Smooth muscle cell (in vitro differentiated cells): ENCODE results near the gene HPCA. TPM values are rescaled to one million over a fixed set of nuclear protein-coding genes. Genes with fewer than 3 reads are reported as not detected.

Source experiments
- DNase-seq: peaks from one replicate; lab custom pipeline; 2025; ENCODE audit not compliant: unreplicated experiment; lab: John Stamatoyannopoulos, UW
- H2AFZ ChIP-seq: fragments of 200-600 bp; sonication (generic); 2 replicates; pipeline ENCODE4 v1.6.0; 2016; ENCODE audit warnings: antibody characterized with exemption, low read depth, mild to moderate bottlenecking
- H3F3A ChIP-seq: fragments of 200-600 bp; sonication (generic); 2 replicates; pipeline ENCODE4 v1.6.0; 2017; ENCODE audit warnings: antibody characterized with exemption, low read depth
- H3K27ac ChIP-seq: fragments of 200-600 bp; sonication (generic); 2 replicates; pipeline ENCODE4 v1.5.1; 2016; ENCODE audit warnings: low read depth, mild to moderate bottlenecking
- H3K27me3 ChIP-seq: fragments of 200-600 bp; sonication (generic); 2 replicates; pipeline ENCODE4 v1.6.1; 2016; ENCODE audit warnings: low read depth, mild to moderate bottlenecking
- H3K36me3 ChIP-seq: fragments of 200-600 bp; sonication (generic); 2 replicates; pipeline ENCODE4 v1.5.1; 2016; ENCODE audit warnings: low read depth
- H3K4me1 ChIP-seq: fragments of 200-600 bp; sonication (generic); 2 replicates; pipeline ENCODE4 v1.5.1; 2016; ENCODE audit warnings: low read depth
- H3K4me2 ChIP-seq: fragments of 200-600 bp; sonication (generic); 2 replicates; pipeline ENCODE4 v1.6.0; 2016; ENCODE audit warnings: mild to moderate bottlenecking
- H3K4me3 ChIP-seq: fragments of 200-600 bp; sonication (generic); 2 replicates; pipeline ENCODE4 v1.5.1; 2016; ENCODE audit warnings: mild to moderate bottlenecking
- H3K79me2 ChIP-seq: fragments of 200-600 bp; sonication (generic); 2 replicates; pipeline ENCODE4 v1.6.0; 2016; ENCODE audit warnings: low read depth, mild to moderate bottlenecking
- H3K9ac ChIP-seq: fragments of 200-600 bp; sonication (generic); 2 replicates; pipeline ENCODE4 v1.6.0; 2016; ENCODE audit warnings: low read depth
- H3K9me3 ChIP-seq: fragments of 200-600 bp; sonication (generic); replicated peaks from 2 replicates; pipeline ENCODE4 v1.5.1; 2016; ENCODE audit warnings: low read depth
- H4K20me1 ChIP-seq: fragments of 200-600 bp; sonication (generic); 2 replicates; pipeline ENCODE4 v1.6.0; 2016; ENCODE audit warnings: low read depth
- WGBS: methylation state at CpG from one replicate; pipeline ENCODE4 v1.1.7; 2016; ENCODE audit warnings: low lambda C conversion rate; 5-methylcytosine and 5-hydroxymethylcytosine counted together
- polyA plus RNA-seq: library from polyadenylated mRNA; unstranded; fragments of >200 nt; fragmentation: Nextera tagmentation; extraction: Ambion mirVana; gene quantifications from 2 replicates; pipeline ENCODE4 v1.2.1, GENCODE V29; 2016
- total RNA-seq: library from RNA; depleted of rRNA; stranded (reverse); fragments of >200 nt; gene quantifications from 2 replicates; pipeline ENCODE4 v1.2.3, GENCODE V29; 2014
- TF ChIP-seq, protein P1 (sequence below): fragments of 200-600 bp; sonication (generic); IDR thresholded peaks from 2 replicates; pipeline ENCODE4 v1.5.1; 2017; ENCODE audit warnings: borderline replicate concordance, mild to moderate bottlenecking, antibody characterized with exemption; ENCODE audit not compliant: insufficient read depth, poor library complexity, severe bottlenecking

Gene HPCA
- total and polyA plus RNA-seq, 2 experiments from 2014 or later, result not detected

DNA sequence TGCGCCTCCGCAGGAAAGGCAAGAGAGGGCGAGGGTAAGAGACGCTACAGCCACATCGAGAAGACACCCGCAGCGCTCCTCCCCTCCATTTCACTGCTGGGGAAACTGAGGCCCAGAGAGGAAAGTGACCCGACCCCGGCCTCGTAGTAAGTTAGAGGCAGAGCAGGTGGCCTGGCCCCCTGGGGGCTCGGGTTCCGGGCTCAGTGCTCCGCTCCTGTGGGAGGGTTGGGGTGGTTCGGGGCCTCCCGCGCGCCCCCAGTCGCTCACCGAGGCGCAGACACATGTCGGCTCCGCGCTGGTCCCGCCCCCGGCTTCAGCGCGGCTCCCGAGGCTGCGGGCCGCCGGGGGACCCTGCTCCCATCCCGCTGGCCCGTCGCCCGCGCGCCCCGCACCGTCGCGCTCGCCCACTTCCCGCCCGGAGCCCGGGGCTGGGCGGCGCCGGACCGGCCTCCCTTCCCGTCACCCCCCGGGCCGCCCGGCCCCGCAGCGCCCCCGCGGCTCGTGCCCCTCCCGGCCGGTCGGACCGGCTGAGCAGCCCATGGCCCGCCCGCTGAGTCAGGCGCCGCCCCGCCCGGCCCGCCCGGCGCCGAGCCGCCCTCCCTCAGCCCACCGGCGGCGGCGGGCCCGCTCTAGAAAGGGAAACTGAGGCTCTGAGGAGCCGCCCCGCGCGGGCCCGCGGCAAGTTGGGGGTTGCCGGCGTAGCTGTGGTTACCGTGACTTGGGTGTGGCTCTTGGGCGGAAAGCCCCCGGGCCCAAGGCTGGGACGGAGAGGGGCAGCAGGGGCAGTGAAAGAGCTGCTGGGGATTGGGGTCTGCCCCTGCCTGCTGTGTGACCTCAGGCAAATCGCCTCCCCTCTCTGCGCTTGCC is 14.9 kb downstream of the HPCA start, which contains the start of gene TMEM54:
TSS of gene TMEM54 (minus strand) at position 434 of the 867 bp plus-strand sequence. CDS start at position 283, 151 bp downstream.
- H3K9ac ChIP-seq, result peak within 1 kb of the TSS; percentile 64
- TF ChIP-seq, protein P1, sequence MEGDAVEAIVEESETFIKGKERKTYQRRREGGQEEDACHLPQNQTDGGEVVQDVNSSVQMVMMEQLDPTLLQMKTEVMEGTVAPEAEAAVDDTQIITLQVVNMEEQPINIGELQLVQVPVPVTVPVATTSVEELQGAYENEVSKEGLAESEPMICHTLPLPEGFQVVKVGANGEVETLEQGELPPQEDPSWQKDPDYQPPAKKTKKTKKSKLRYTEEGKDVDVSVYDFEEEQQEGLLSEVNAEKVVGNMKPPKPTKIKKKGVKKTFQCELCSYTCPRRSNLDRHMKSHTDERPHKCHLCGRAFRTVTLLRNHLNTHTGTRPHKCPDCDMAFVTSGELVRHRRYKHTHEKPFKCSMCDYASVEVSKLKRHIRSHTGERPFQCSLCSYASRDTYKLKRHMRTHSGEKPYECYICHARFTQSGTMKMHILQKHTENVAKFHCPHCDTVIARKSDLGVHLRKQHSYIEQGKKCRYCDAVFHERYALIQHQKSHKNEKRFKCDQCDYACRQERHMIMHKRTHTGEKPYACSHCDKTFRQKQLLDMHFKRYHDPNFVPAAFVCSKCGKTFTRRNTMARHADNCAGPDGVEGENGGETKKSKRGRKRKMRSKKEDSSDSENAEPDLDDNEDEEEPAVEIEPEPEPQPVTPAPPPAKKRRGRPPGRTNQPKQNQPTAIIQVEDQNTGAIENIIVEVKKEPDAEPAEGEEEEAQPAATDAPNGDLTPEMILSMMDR, result no peak
- DNase-seq, result no peak

DNA sequence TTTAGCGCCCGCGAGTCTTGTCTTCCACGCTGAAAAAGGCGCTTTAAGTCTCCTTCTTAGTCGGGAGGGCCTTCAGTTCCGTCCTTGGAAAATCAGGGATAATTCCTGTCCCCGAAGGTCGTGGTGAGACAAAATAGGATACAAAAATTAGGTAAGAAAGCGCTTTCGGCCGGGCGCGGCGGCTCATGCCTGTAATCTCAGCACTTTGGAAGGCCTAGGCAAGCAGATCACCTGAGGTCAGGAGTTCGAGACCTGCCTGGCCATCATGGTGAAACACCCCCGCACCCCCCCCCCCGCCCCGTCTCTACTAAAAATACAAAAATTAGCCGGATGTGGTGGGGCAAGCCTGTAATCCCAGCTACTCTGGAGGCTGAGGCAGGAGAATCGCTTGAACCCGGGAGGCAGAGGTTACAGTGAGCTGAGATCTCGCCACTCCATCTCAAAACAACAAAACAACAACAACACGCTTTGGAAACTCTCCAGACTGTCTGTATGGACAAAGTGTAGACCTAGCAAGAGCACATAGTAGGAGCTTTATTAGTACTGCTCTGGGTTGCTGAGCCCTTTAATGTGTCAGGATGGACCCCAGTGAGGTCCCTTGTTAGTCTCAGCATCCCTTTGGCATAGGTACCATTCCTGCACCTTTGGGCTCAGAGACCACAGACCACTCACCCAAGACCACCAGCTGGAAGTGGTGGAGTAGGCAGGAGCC is 15.7 kb downstream of the HPCA start:
- Histone ChIP-seq H2AFZ (peak overlapping the region; percentile 96), H3K79me2 (no peaks in the 10 kb centered on the region), H3K27ac (no peak overlapping the region), H3K4me2 (peak overlapping the region; percentile 88), H3K9ac (peak overlapping the region; percentile 64), H3K9me3 (no peaks in the 10 kb centered on the region), H3K36me3 (no peaks in the 10 kb centered on the region), H3F3A (peaks cover 6% of the 10 kb centered on the region), H3K4me1 (peaks cover 5% of the 10 kb centered on the region), H3K27me3 (no peaks in the 10 kb centered on the region), H4K20me1 (no peaks in the 10 kb centered on the region), H3K4me3 (peak overlapping the region; percentile 69)
- WGBS, result 50% methylated on average over 24 of the region's 24 CpGs
- TF ChIP-seq, protein P1, result no peak
- no peak for DNase-seq

More for the DNA sequence above, 14.9 kb downstream of the HPCA start, which contains the start of gene TMEM54:
- Histone ChIP-seq H3K36me3 (no peaks in the 10 kb centered on the region), H3K79me2 (no peaks in the 10 kb centered on the region), H3K4me2 (peak within 1 kb of the TSS; percentile 88), H3K4me3 (peak within 1 kb of the TSS; percentile 69), H3K27ac (no peak within 1 kb of the TSS), H3K9me3 (no peaks in the 10 kb centered on the region), H2AFZ (peak within 1 kb of the TSS; percentile 96), H3K4me1 (peaks cover 5% of the 10 kb centered on the region), H4K20me1 (no peaks in the 10 kb centered on the region), H3F3A (peaks cover 6% of the 10 kb centered on the region), H3K27me3 (no peaks in the 10 kb centered on the region)
- WGBS, result 4% methylated on average over 35 of the region's 92 CpGs

DNA sequence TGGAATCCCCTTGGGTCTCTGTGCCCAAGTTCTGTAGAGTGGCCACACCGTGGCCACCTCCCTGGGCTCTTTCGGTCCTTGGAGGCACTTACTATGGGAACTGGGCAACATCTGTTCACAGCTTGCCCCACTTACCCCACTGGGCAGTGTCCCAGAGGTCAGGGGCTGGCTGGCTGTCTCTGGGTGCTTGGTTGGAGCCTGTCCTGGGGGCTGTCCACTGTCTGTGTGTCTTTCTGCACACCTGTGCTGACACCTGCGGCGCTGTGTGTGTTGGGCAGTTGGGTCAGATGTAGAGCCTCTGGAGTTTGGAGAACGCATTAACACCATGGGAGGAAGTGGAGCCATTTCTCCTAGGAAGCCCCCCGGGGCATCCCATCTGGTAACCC is 16.2 kb downstream of the HPCA start:
- no peak for DNase-seq
- no peak overlapping the region for H3K4me3 ChIP-seq
- TF ChIP-seq, protein P1, result no peak
- H4K20me1 ChIP-seq, result no peaks in the 10 kb centered on the region
- H3F3A ChIP-seq, result peaks cover 6% of the 10 kb centered on the region
- no peaks in the 10 kb centered on the region for H3K9me3 ChIP-seq
- WGBS, result 79% methylated on average over 6 of the region's 6 CpGs
- peaks cover 5% of the 10 kb centered on the region for H3K4me1 ChIP-seq
- H3K27ac ChIP-seq, result no peak overlapping the region
- H3K79me2 ChIP-seq, result no peaks in the 10 kb centered on the region
- H3K4me2 ChIP-seq, result no peak overlapping the region
- no peaks in the 10 kb centered on the region for H3K27me3 ChIP-seq
- H3K36me3 ChIP-seq, result no peaks in the 10 kb centered on the region
- no peak overlapping the region for H2AFZ ChIP-seq
- H3K9ac ChIP-seq, result no peak overlapping the region
